K562 (cell line): ENCODE data around the gene PHOSPHO1. TPM values are rescaled to one million over a fixed set of nuclear protein-coding genes. Genes with fewer than 3 reads are reported as not detected.

ENCODE experiments used
- CC2D1A ChIP-seq: fragments of 450-650 bp; IDR thresholded peaks from 2 replicates; pipeline ENCODE4 v1.6.1; 2017; ENCODE audit warnings: mild to moderate bottlenecking
- CUX1 ChIP-seq: fragments of 200-800 bp; sonication (Bioruptor generic); IDR thresholded peaks from 2 replicates; pipeline ENCODE4 v1.6.1; 2016; ENCODE audit warnings: missing genetic modification characterization, missing compliant biosample characterization
- DLX4 ChIP-seq: fragments of 250-450 bp; sonication (Bioruptor Pico); IDR thresholded peaks from 2 replicates; pipeline ENCODE4 v1.6.1; 2021; ENCODE audit warnings: mild to moderate bottlenecking
- E2F4 ChIP-seq: sonication (generic); formaldehyde crosslinking; IDR thresholded peaks from 2 replicates; pipeline ENCODE4 v1.8.0; 2022; ENCODE audit warnings: mild to moderate bottlenecking, low read depth, missing genetic modification reagents
- HSF4 ChIP-seq: fragments of 250-450 bp; sonication (Bioruptor Pico); IDR thresholded peaks from 2 replicates; pipeline ENCODE4 v2.1.2; 2022; ENCODE audit warnings: mild to moderate bottlenecking, moderate library complexity, borderline replicate concordance
- PURB ChIP-seq: sonication (generic); formaldehyde crosslinking; IDR thresholded peaks from 2 replicates; pipeline ENCODE4 v1.9.0; 2021; ENCODE audit warnings: low read depth, mild to moderate bottlenecking, missing genetic modification reagents
- SMARCE1 ChIP-seq: fragments of 450-650 bp; IDR thresholded peaks from 2 replicates; pipeline ENCODE4 v1.7.1; 2016; ENCODE audit warnings: mild to moderate bottlenecking
- ZNF324 ChIP-seq: fragments of 250-450 bp; sonication (Bioruptor Pico); IDR thresholded peaks from 2 replicates; pipeline ENCODE4 v1.4.0; 2020; ENCODE audit warnings: mild to moderate bottlenecking
- ZNF398 ChIP-seq: fragments of 250-450 bp; sonication (Bioruptor Pico); IDR thresholded peaks from 2 replicates; pipeline ENCODE4 v1.8.0; 2021; ENCODE audit warnings: moderate library complexity, mild to moderate bottlenecking, inconsistent platforms
- ZNF592 ChIP-seq: fragments of 450-650 bp; IDR thresholded peaks from 2 replicates; pipeline ENCODE4 v1.6.1; 2017; ENCODE audit warnings: antibody characterized with exemption, mild to moderate bottlenecking
- polyA plus RNA-seq, 8 experiments: library from polyadenylated mRNA; depleted of rRNA in 4 of 8; stranded (reverse) in 5 of 8; unstranded in 3 of 8; fragments of >200 nt; fragmentation: Nextera tagmentation in 2 of 8; fragmentation: Illumina TruSeq in 1 of 8; extraction: Ambion mirVana in 2 of 8; extraction: Trizol in 1 of 8; gene quantifications; 2 replicates each; pipeline versions ENCODE4 v1.2.1 to v1.2.3, GENCODE V29; 2011 to 2014; ENCODE audit warnings: inconsistent platforms in 1 of 8, missing spikeins in 1 of 8
- total RNA-seq, 7 experiments: library from RNA; depleted of rRNA in 6 of 7; stranded (reverse); fragments of >200 nt in 6 of 7; fragmentation: Illumina TruSeq in 2 of 7; extraction: Trizol in 2 of 7; gene quantifications; 2 replicates each; pipeline versions ENCODE4 v1.2.1 to v1.2.3, GENCODE V29; 2011 to 2021; ENCODE audit warnings: low replicate concordance in 1 of 7

PHOSPHO1 gene
- total and polyA plus RNA-seq, 9 of the 15 experiments (the other 6 are each of a cell fraction or from before 2014, with no cell fraction given) = 0.06 to 0.07 TPM; not detected in 7

- no peak for TF ChIP-seq E2F4
- no peak for TF ChIP-seq CUX1 (CRISPR knock-in tag)
- no peak for TF ChIP-seq ZNF398 (CRISPR knock-in tag)
- TF ChIP-seq ZNF592 = no peak
- 0 out of 2 replicates have a peak, but pooled peaks have one; percentile 18 for TF ChIP-seq SMARCE1
- TF ChIP-seq CC2D1A = no peak
- TF ChIP-seq DLX4 = no peak
- no peak for TF ChIP-seq PURB (CRISPR knock-in tag)
- TF ChIP-seq ZNF324 (CRISPR knock-in tag) = no peak
- TF ChIP-seq HSF4 = no peak
These were observed 30.3 kb upstream of the PHOSPHO1 start (continued) for GRCh38 chr17:49260817-49261291.
